Measurements from ENCODE around the gene EFL1. TPM values are rescaled to one million over a fixed set of nuclear protein-coding genes. Genes with fewer than 3 reads are reported as not detected.

Gene EFL1
- total and polyA plus RNA-seq, 2 donors (not counting 1 experiment from before 2014, with no cell fraction given) = 19.1 to 29.9 TPM

DNA sequence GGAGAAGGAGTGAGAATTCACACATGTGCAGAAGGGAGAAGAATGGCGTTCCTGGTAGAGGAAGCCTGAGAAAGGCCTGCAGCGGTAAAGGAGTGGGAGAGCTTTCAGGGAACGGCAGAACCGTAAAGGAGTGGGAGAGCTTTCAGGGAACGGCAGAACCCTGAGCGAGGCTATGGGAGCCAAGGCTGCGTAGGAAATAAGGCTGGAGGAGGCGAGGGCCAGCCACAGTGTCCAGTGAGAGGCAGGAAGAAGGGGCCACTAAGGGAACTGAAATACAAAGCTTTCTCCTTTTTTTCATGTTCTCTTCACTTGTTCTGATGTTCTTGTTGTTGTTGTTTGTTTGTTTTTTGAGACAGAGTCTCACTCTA is 45.2 kb upstream of the EFL1 start:
- TF ChIP-seq, protein P1, sequence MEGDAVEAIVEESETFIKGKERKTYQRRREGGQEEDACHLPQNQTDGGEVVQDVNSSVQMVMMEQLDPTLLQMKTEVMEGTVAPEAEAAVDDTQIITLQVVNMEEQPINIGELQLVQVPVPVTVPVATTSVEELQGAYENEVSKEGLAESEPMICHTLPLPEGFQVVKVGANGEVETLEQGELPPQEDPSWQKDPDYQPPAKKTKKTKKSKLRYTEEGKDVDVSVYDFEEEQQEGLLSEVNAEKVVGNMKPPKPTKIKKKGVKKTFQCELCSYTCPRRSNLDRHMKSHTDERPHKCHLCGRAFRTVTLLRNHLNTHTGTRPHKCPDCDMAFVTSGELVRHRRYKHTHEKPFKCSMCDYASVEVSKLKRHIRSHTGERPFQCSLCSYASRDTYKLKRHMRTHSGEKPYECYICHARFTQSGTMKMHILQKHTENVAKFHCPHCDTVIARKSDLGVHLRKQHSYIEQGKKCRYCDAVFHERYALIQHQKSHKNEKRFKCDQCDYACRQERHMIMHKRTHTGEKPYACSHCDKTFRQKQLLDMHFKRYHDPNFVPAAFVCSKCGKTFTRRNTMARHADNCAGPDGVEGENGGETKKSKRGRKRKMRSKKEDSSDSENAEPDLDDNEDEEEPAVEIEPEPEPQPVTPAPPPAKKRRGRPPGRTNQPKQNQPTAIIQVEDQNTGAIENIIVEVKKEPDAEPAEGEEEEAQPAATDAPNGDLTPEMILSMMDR (conservative IDR thresholded peaks at IDR 0.05 in 1 of 2, IDR thresholded peaks at IDR 0.05 in 1 of 2; ENCODE audit: low read depth in 1 of 2, low read length in 2 of 2) = no peak
- TF ChIP-seq EZH2 (IDR thresholded peaks at IDR 0.05; ENCODE audit: low read length, missing control alignments) = no peak
- H4K20me1 ChIP-seq (ENCODE audit: control insufficient read depth, extremely low read depth, insufficient read depth, low read length) = no peaks in the 10 kb centered on the region
- no peak for DNase-seq (ENCODE audit: low read depth in 2 of 2)
- H3K4me2 ChIP-seq (ENCODE audit: extremely low read depth, insufficient read depth, low read length) = no peak overlapping the region
- H3K4me3 ChIP-seq (replicated peaks in 1 of 4; ENCODE audit: control extremely low read depth in 1 of 4, insufficient read depth in 1 of 4, low read depth in 3 of 4, low read length in 4 of 4) = no peak overlapping the region
- no peaks in the 10 kb centered on the region for H3K36me3 ChIP-seq (ENCODE audit: control insufficient read depth, insufficient read depth, low read length)
- no peak overlapping the region for H3K27ac ChIP-seq (ENCODE audit: insufficient read depth, low read length)
- no peaks in the 10 kb centered on the region for H3K79me2 ChIP-seq (ENCODE audit: control insufficient read depth, insufficient read depth, low read length)
- H3K9me3 ChIP-seq (ENCODE audit: control insufficient read depth, insufficient read depth, low read depth, low read length) = no peaks in the 10 kb centered on the region
- H3K4me1 ChIP-seq (ENCODE audit: control insufficient read depth, extremely low read depth, insufficient read depth, low read length) = no peaks in the 10 kb centered on the region
- no peak overlapping the region for H3K9ac ChIP-seq (ENCODE audit: insufficient read depth, low read length)
- no peaks in the 10 kb centered on the region for H3K27me3 ChIP-seq (ENCODE audit: control insufficient read depth, insufficient read depth, low read length)
- no peak overlapping the region for H2AFZ ChIP-seq (ENCODE audit: low read length)

DNA sequence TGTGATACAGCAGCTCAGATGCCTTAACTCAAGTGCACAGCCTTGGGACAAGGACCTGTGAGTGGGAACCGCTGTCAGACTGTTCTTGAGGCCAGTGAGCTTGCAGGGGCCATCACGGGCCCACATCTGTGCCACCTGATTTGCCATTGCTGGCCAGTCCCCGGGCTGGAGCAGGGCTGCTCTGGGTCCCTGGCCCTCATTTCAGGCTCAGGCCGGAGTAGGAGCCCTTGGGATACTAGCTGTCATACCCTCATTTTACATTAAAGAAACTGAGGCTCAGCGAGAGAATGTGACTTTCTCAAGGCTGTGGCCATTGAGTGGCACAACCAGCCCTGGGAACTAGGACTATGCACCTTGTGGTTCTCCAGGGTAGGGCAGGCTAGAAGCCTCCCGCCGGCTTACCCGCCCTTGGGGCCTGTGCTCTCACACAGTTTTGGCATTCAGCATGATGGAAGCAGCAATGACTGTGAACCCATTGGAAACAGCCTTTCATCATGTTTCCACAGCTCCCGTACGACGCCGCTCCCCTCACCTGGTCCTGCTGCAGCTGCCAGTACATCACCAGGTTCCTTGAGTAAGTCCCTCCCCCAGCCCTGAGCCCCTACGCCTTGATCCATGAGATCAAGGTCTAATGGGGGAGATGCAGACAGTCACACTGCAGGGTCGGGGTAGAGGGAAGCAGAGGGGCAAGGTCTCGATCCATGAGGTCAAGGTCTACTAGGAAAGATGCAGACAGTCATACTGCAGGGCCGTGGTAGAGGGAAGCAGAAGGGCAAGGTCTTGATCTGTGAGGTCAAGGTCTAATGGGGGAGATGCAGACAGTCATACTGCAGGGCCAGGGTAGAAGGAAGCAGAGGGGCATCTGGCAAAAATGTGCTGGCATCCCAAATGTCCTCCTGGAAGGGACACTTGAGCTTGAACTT is 44.5 kb upstream of the EFL1 start:
- no peaks in the 10 kb centered on the region for H3K79me2 ChIP-seq (ENCODE audit: control insufficient read depth, insufficient read depth, low read length)
- no peak overlapping the region for H3K27ac ChIP-seq (ENCODE audit: insufficient read depth, low read length)
- H4K20me1 ChIP-seq (ENCODE audit: control insufficient read depth, extremely low read depth, insufficient read depth, low read length) = no peaks in the 10 kb centered on the region
- H3K9ac ChIP-seq (ENCODE audit: insufficient read depth, low read length) = no peak overlapping the region
- H3K4me1 ChIP-seq (ENCODE audit: control insufficient read depth, extremely low read depth, insufficient read depth, low read length) = no peaks in the 10 kb centered on the region
- H3K36me3 ChIP-seq (ENCODE audit: control insufficient read depth, insufficient read depth, low read length) = no peaks in the 10 kb centered on the region
- H3K4me2 ChIP-seq (ENCODE audit: extremely low read depth, insufficient read depth, low read length) = no peak overlapping the region
- TF ChIP-seq EZH2 (IDR thresholded peaks at IDR 0.05; ENCODE audit: low read length, missing control alignments) = no peak
- TF ChIP-seq, protein P1 (conservative IDR thresholded peaks at IDR 0.05 in 1 of 2, IDR thresholded peaks at IDR 0.05 in 1 of 2; ENCODE audit: low read depth in 1 of 2, low read length in 2 of 2) = peak in 1 of 2 donors; percentile 1
- H2AFZ ChIP-seq (ENCODE audit: low read length) = no peak overlapping the region
- H3K4me3 ChIP-seq (replicated peaks in 1 of 4; ENCODE audit: control extremely low read depth in 1 of 4, insufficient read depth in 1 of 4, low read depth in 3 of 4, low read length in 4 of 4) = no peak overlapping the region
- H3K9me3 ChIP-seq (ENCODE audit: control insufficient read depth, insufficient read depth, low read depth, low read length) = no peaks in the 10 kb centered on the region
- DNase-seq (ENCODE audit: low read depth in 2 of 2) = no peak
- H3K27me3 ChIP-seq (ENCODE audit: control insufficient read depth, insufficient read depth, low read length) = no peaks in the 10 kb centered on the region

DNA sequence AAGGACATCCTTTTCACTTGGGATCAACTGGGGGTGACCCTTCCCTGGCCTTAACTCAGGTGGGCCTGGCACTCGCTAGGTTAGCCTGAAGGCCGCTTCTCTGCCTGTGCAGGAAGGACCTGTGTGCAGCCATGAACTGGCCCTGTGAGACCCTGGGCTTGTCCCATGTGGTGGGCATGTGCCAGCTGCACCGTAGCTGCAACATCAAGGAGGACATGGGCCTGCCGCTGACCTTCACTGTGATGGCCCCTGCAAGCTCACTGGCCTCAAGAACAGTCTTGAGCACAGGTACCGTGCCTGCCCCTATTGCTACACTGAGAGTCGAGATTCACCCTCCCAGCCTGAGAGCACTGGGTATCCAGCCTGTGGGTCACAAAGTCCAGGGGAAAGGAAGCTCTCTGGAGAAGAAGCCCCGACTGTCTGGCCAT is 43.1 kb upstream of the EFL1 start:
- no peaks in the 10 kb centered on the region for H4K20me1 ChIP-seq (ENCODE audit: control insufficient read depth, extremely low read depth, insufficient read depth, low read length)
- no peaks in the 10 kb centered on the region for H3K9me3 ChIP-seq (ENCODE audit: control insufficient read depth, insufficient read depth, low read depth, low read length)
- H3K79me2 ChIP-seq (ENCODE audit: control insufficient read depth, insufficient read depth, low read length) = no peaks in the 10 kb centered on the region
- no peaks in the 10 kb centered on the region for H3K4me1 ChIP-seq (ENCODE audit: control insufficient read depth, extremely low read depth, insufficient read depth, low read length)
- DNase-seq (ENCODE audit: low read depth in 2 of 2) = no peak
- H3K9ac ChIP-seq (ENCODE audit: insufficient read depth, low read length) = no peak overlapping the region
- no peaks in the 10 kb centered on the region for H3K36me3 ChIP-seq (ENCODE audit: control insufficient read depth, insufficient read depth, low read length)
- no peak overlapping the region for H3K27ac ChIP-seq (ENCODE audit: insufficient read depth, low read length)
- no peak overlapping the region for H3K4me3 ChIP-seq (replicated peaks in 1 of 4; ENCODE audit: control extremely low read depth in 1 of 4, insufficient read depth in 1 of 4, low read depth in 3 of 4, low read length in 4 of 4)
- H3K4me2 ChIP-seq (ENCODE audit: extremely low read depth, insufficient read depth, low read length) = no peak overlapping the region
- TF ChIP-seq, protein P1 (conservative IDR thresholded peaks at IDR 0.05 in 1 of 2, IDR thresholded peaks at IDR 0.05 in 1 of 2; ENCODE audit: low read depth in 1 of 2, low read length in 2 of 2) = no peak
- no peak for TF ChIP-seq EZH2 (IDR thresholded peaks at IDR 0.05; ENCODE audit: low read length, missing control alignments)
- no peaks in the 10 kb centered on the region for H3K27me3 ChIP-seq (ENCODE audit: control insufficient read depth, insufficient read depth, low read length)
- H2AFZ ChIP-seq (ENCODE audit: low read length) = no peak overlapping the region

All from fibroblast of lung (primary cell).